Liver (tissue), 3 donors: ENCODE measurements around the gene ABLIM3.

ENCODE experiments used
- CTCF ChIP-seq: fragments of 150-350 bp; IDR thresholded peaks from 2 replicates; pipeline ENCODE4 v1.5.1; 2017; ENCODE audit warnings: improper control_type of control experiment, low read depth, low read length; ENCODE audit not compliant: missing input control
- JUND ChIP-seq, 2 donors: IDR thresholded peaks; 2 replicates each; pipeline ENCODE4 v1.6.1; 2016; ENCODE audit warnings: antibody characterized with exemption in 2 of 2
- REST ChIP-seq: IDR thresholded peaks from 2 replicates; pipeline ENCODE4 v1.6.1; 2016; ENCODE audit warnings: antibody characterized with exemption, mild to moderate bottlenecking
- YY1 ChIP-seq: IDR thresholded peaks from 2 replicates; pipeline ENCODE4 v1.6.1; 2016; ENCODE audit warnings: antibody characterized with exemption, mild to moderate bottlenecking
- donor health status: healthy.
- donor health status: healthy.

GRCh38 chr5:149166128-149166527 lies 24.8 kb downstream of the ABLIM3 start:
- no peak for TF ChIP-seq JUND (IDR thresholded peaks at IDR 0.05)
- TF ChIP-seq CTCF: no peak
- TF ChIP-seq YY1: no peak
- TF ChIP-seq REST: no peak
